ENCODE measurements around the gene RPL19. TPM values are rescaled to one million over a fixed set of nuclear protein-coding genes. Genes with fewer than 3 reads are reported as not detected.

RPL19 gene
- total and polyA plus RNA-seq, 2 donors (not counting 3 experiments of a cell fraction or from before 2014, with no cell fraction given), result 1,802 to 1,958 TPM

DNA sequence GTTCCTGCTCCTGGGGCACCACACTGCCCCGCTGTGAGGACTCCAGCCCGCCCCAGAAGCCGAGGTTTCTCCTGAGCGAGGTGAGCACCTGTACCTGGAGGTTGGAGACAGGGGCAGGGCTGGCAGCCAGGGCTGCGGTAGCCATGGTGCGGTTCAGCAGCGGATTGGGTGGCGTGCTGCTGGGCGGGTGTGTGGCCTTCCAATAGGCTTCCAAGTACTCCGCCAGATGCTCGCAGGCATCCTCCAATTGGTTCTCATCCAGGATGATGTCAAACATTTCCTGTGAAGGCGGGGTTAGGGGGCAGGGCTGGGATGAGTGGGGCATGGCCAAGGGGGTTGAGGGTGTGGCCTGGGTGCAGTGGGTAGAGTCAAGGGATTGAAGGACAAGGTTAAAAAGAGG is 22.8 kb upstream of the RPL19 start:
- H3K36me3 ChIP-seq (ENCODE audit: control insufficient read depth in 2 of 2, extremely low read depth in 1 of 2, insufficient read depth in 2 of 2, low read length in 2 of 2), result peaks cover 5 to 8% of the 10 kb centered on the region in 2 experiments
- no peak overlapping the region for H3K9ac ChIP-seq (replicated peaks; ENCODE audit: extremely low read depth, insufficient read depth, low read length)
- ChIA-PET CTCF (interaction anchor here (2.0 to 11.0 kb wide), 2 partner anchors 13 to 194 kb away, joined by 11 to 130 read pairs; no protein-coding TSS in a partner anchor), POLR2A (no interaction called here)
- dilution Hi-C loops (cut with MboI; ENCODE audit: extremely low pct_ligation_motif_present, low sequenced_read_pairs), result no loop called here
- H2AFZ ChIP-seq (ENCODE audit: low read depth, low read length), result no peak overlapping the region
- no peaks in the 10 kb centered on the region for H3K9me3 ChIP-seq (replicated peaks; ENCODE audit: control insufficient read depth, insufficient read depth, low read length)
- no peak for TF ChIP-seq POLR2A (IDR thresholded peaks at IDR 0.05; ENCODE audit: low read depth, low read length)
- TF ChIP-seq FOS (IDR thresholded peaks at IDR 0.05; ENCODE audit: borderline replicate concordance, insufficient read depth, low read length), result no peak
- no peak for TF ChIP-seq EZH2 (IDR thresholded peaks at IDR 0.05; ENCODE audit: borderline replicate concordance, low read depth, low read length, severe bottlenecking)
- TF ChIP-seq POLR2AphosphoS5 (IDR thresholded peaks at IDR 0.05; ENCODE audit: insufficient read depth, low read depth, low read length), result no peak
- no peak for TF ChIP-seq MYC (IDR thresholded peaks at IDR 0.05; ENCODE audit: low read depth, low read length)
- TF ChIP-seq, protein P1, sequence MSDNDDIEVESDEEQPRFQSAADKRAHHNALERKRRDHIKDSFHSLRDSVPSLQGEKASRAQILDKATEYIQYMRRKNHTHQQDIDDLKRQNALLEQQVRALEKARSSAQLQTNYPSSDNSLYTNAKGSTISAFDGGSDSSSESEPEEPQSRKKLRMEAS (IDR thresholded peaks at IDR 0.05; ENCODE audit: insufficient read depth, insufficient read length), result no peak
- no peak for TF ChIP-seq CTCF (IDR thresholded peaks at IDR 0.05; ENCODE audit: extremely low read depth in 1 of 2, insufficient read depth in 1 of 2, low read depth in 1 of 2, low read length in 2 of 2)
- TF ChIP-seq JUN (IDR thresholded peaks at IDR 0.05; ENCODE audit: borderline replicate concordance, insufficient read depth, insufficient read length, low read depth), result no peak
- TF ChIP-seq GATA2 (IDR thresholded peaks at IDR 0.05; ENCODE audit: insufficient read depth, insufficient read length, low read depth, low read length), result no peak
- no TSS peak for BruUV-seq (replicated peaks)
- H3K4me1 ChIP-seq (ENCODE audit: control insufficient read depth, extremely low read depth, insufficient read depth, low read length), result peaks cover 12% of the 10 kb centered on the region
- FAIRE-seq (no peak), DNase-seq (ENCODE audit: low read depth, low spot score) (no peak)
- no peaks in the 10 kb centered on the region for H4K20me1 ChIP-seq (replicated peaks; ENCODE audit: control insufficient read depth, extremely low read depth, insufficient read depth, low read length)
- intact Hi-C loops (cut with micrococcal nuclease), result no loop called here
- no peaks in the 10 kb centered on the region for H3K9me1 ChIP-seq (replicated peaks; ENCODE audit: control insufficient read depth, extremely low read depth, insufficient read depth, low read length)
- H3K27ac ChIP-seq (ENCODE audit: insufficient read depth, low read depth, low read length), result no peak overlapping the region
- no peaks in the 10 kb centered on the region for H3K79me2 ChIP-seq (ENCODE audit: control insufficient read depth, insufficient read depth, low read length)
- H3K4me3 ChIP-seq (replicated peaks in 1 of 3; ENCODE audit: insufficient read depth in 1 of 3, low read depth in 1 of 3, low read length in 3 of 3), result no peak overlapping the region
- no peaks in the 10 kb centered on the region for H3K27me3 ChIP-seq (ENCODE audit: control insufficient read depth in 2 of 2, insufficient read depth in 2 of 2, low read length in 2 of 2)
- H3K4me2 ChIP-seq (ENCODE audit: insufficient read depth, low read length), result no peak overlapping the region
